Activated T-cell treated with anti-CD3 and anti-CD28 coated beads for 1 hour (primary cell): ENCODE results near the gene SMU1.

Experiments used
- DNase-seq: peaks from one replicate; pipeline ENCODE4 v3.0.0-alpha.2; 2020; ENCODE audit warnings: low read depth

Gene SMU1

GRCh38 chr9:33044677-33045282, 31.7 kb downstream of the SMU1 start:
- DNase-seq, result no peak

- peak; percentile 27 for DNase-seq
Measured at GRCh38 chr9:33044162-33044673, 32.3 kb downstream of the SMU1 start.

GRCh38 chr9:33043671-33044070, 32.8 kb downstream of the SMU1 start:
- no peak for DNase-seq

GRCh38 chr9:33042473-33042872, 34.0 kb downstream of the SMU1 start:
- DNase-seq, result no peak

GRCh38 chr9:33041432-33042188, 34.9 kb downstream of the SMU1 start:
- no peak for DNase-seq

GRCh38 chr9:33040792-33041431, 35.6 kb downstream of the SMU1 start:
- no peak for DNase-seq

- no peak for DNase-seq
Measured at GRCh38 chr9:33032865-33033264, 43.6 kb downstream of the SMU1 start.

GRCh38 chr9:33032292-33032691, 44.2 kb downstream of the SMU1 start:
- DNase-seq, result no peak

GRCh38 chr9:33030285-33030684, 46.2 kb downstream of the SMU1 start:
- no peak for DNase-seq

- no peak for DNase-seq
Measured at GRCh38 chr9:33029231-33029786, 47.2 kb downstream of the SMU1 start.

GRCh38 chr9:33025572-33026342, 50.7 kb downstream of the SMU1 start:
- DNase-seq, result peak; percentile 63

- peak; percentile 95 for DNase-seq
Measured at GRCh38 chr9:33024966-33025571, 51.4 kb downstream of the SMU1 start, which contains the start of gene DNAJA1. Gene DNAJA1, plus strand, starts transcription at chr9:33025273. Its CDS starts 1,212 bp downstream, at chr9:33026485.

GRCh38 chr9:33024126-33024965, 52.1 kb downstream of the SMU1 start:
- no peak for DNase-seq

- no peak for DNase-seq
Measured at GRCh38 chr9:33023661-33024060, 52.8 kb downstream of the SMU1 start.

GRCh38 chr9:33022755-33023154, 53.7 kb downstream of the SMU1 start:
- no peak for DNase-seq

GRCh38 chr9:33022303-33022702, 54.2 kb downstream of the SMU1 start:
- DNase-seq, result no peak

- no peak for DNase-seq
Measured at GRCh38 chr9:33019797-33020196, 56.7 kb downstream of the SMU1 start.

GRCh38 chr9:33017283-33018041, 59.0 kb downstream of the SMU1 start:
- no peak for DNase-seq

- DNase-seq, result no peak
Measured at GRCh38 chr9:33014665-33015014, 61.8 kb downstream of the SMU1 start.
